ENCODE data around the gene POU2F1. TPM values are rescaled to one million over a fixed set of nuclear protein-coding genes. Genes with fewer than 3 reads are reported as not detected.

The POU2F1 gene
- total and polyA plus RNA-seq, 2 donors (not counting 3 experiments of a cell fraction or from before 2014, with no cell fraction given), result 6.0 to 12.9 TPM

GRCh38 chr1:167430134-167430848, 209.6 kb downstream of the POU2F1 start:
- Histone ChIP-seq H3K36me3 (ENCODE audit: control insufficient read depth in 2 of 2, extremely low read depth in 1 of 2, insufficient read depth in 2 of 2, low read length in 2 of 2) (no peaks in the 10 kb centered on the region), H3K4me2 (ENCODE audit: insufficient read depth, low read length) (no peak overlapping the region), H3K27me3 (ENCODE audit: control insufficient read depth in 2 of 2, insufficient read depth in 2 of 2, low read length in 2 of 2) (no peaks in the 10 kb centered on the region), H3K79me2 (ENCODE audit: control insufficient read depth, insufficient read depth, low read length) (no peaks in the 10 kb centered on the region), H3K4me3 (replicated peaks in 1 of 3; ENCODE audit: insufficient read depth in 1 of 3, low read depth in 1 of 3, low read length in 3 of 3) (no peak overlapping the region), H4K20me1 (replicated peaks; ENCODE audit: control insufficient read depth, extremely low read depth, insufficient read depth, low read length) (no peaks in the 10 kb centered on the region), H3K4me1 (ENCODE audit: control insufficient read depth, extremely low read depth, insufficient read depth, low read length) (no peaks in the 10 kb centered on the region), H3K27ac (ENCODE audit: insufficient read depth, low read depth, low read length) (no peak overlapping the region), H2AFZ (ENCODE audit: low read depth, low read length) (no peak overlapping the region), H3K9ac (replicated peaks; ENCODE audit: extremely low read depth, insufficient read depth, low read length) (no peak overlapping the region), H3K9me3 (replicated peaks; ENCODE audit: control insufficient read depth, insufficient read depth, low read length) (no peaks in the 10 kb centered on the region), H3K9me1 (replicated peaks; ENCODE audit: control insufficient read depth, extremely low read depth, insufficient read depth, low read length) (no peaks in the 10 kb centered on the region)
- intact Hi-C loops (cut with micrococcal nuclease) (no loop called here), dilution Hi-C loops (cut with MboI; ENCODE audit: extremely low pct_ligation_motif_present, low sequenced_read_pairs) (no loop called here)
- no peak for DNase-seq (ENCODE audit: low read depth, low spot score)
- POLR2A ChIA-PET, result no interaction called here
- CTCF ChIA-PET, result no interaction called here
- TF ChIP-seq JUN (IDR thresholded peaks at IDR 0.05; ENCODE audit: borderline replicate concordance, insufficient read depth, insufficient read length, low read depth), result no peak
- no peak for TF ChIP-seq MYC (IDR thresholded peaks at IDR 0.05; ENCODE audit: low read depth, low read length)
- no peak for TF ChIP-seq POLR2A (IDR thresholded peaks at IDR 0.05; ENCODE audit: low read depth, low read length)
- TF ChIP-seq MAX (IDR thresholded peaks at IDR 0.05; ENCODE audit: insufficient read depth, insufficient read length), result no peak
- TF ChIP-seq EZH2 (IDR thresholded peaks at IDR 0.05; ENCODE audit: borderline replicate concordance, low read depth, low read length, severe bottlenecking), result no peak
- TF ChIP-seq GATA2 (IDR thresholded peaks at IDR 0.05; ENCODE audit: insufficient read depth, insufficient read length, low read depth, low read length), result no peak
- TF ChIP-seq POLR2AphosphoS5 (IDR thresholded peaks at IDR 0.05; ENCODE audit: insufficient read depth, low read depth, low read length), result no peak
- no peak for TF ChIP-seq FOS (IDR thresholded peaks at IDR 0.05; ENCODE audit: borderline replicate concordance, insufficient read depth, low read length)
- TF ChIP-seq CTCF (IDR thresholded peaks at IDR 0.05; ENCODE audit: extremely low read depth in 1 of 2, insufficient read depth in 1 of 2, low read depth in 1 of 2, low read length in 2 of 2), result no peak
- FAIRE-seq, result no peak
- BruUV-seq (replicated peaks), result no TSS peak
